ENCODE measurements around the gene RBP3. TPM values are rescaled to one million over a fixed set of nuclear protein-coding genes. Genes with fewer than 3 reads are reported as not detected.

RBP3 gene
- total RNA-seq, 1 donor from 2014 or later = not detected

DNA sequence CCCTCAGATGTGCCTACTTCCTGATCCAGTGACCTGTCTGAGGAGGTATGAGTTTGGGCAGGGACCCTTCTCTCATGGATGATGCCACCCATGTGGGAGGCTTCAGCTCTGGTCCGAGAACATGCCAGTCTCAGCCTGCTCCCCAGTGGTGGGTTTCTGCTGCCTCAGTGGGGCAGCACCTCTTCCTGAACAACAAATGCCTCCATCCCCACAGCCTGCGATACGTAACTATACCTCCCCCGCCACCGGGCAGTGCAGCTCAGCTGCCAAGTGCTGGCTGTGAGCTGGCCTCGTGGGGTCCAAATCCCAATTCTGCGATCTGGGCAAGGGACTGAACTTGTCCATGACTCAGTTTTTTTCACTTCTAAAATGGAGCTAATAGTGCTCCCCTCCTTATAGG, 45.1 kb upstream of the RBP3 start:
- TF ChIP-seq, protein P1, sequence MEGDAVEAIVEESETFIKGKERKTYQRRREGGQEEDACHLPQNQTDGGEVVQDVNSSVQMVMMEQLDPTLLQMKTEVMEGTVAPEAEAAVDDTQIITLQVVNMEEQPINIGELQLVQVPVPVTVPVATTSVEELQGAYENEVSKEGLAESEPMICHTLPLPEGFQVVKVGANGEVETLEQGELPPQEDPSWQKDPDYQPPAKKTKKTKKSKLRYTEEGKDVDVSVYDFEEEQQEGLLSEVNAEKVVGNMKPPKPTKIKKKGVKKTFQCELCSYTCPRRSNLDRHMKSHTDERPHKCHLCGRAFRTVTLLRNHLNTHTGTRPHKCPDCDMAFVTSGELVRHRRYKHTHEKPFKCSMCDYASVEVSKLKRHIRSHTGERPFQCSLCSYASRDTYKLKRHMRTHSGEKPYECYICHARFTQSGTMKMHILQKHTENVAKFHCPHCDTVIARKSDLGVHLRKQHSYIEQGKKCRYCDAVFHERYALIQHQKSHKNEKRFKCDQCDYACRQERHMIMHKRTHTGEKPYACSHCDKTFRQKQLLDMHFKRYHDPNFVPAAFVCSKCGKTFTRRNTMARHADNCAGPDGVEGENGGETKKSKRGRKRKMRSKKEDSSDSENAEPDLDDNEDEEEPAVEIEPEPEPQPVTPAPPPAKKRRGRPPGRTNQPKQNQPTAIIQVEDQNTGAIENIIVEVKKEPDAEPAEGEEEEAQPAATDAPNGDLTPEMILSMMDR (IDR thresholded peaks at IDR 0.05) = no peak
- no peak for DNase-seq
- H3K4me1 ChIP-seq = no peaks in the 10 kb centered on the region
- H3K9me3 ChIP-seq = no peaks in the 10 kb centered on the region
- H3K4me3 ChIP-seq = no peak overlapping the region
- H3K36me3 ChIP-seq = no peaks in the 10 kb centered on the region
- no peak overlapping the region for H3K27ac ChIP-seq
- H3K27me3 ChIP-seq = peaks cover 29% of the 10 kb centered on the region
- intact Hi-C loops (cut with DNase I) = no loop called here
- no peak for ATAC-seq

GRCh38 chr10:47303866-47304265, 44.3 kb upstream of the RBP3 start:
- TF ChIP-seq, protein P1 (IDR thresholded peaks at IDR 0.05) = no peak
- no peaks in the 10 kb centered on the region for H3K4me1 ChIP-seq
- ATAC-seq = no peak
- intact Hi-C loops (cut with DNase I) = no loop called here
- H3K27ac ChIP-seq = no peak overlapping the region
- no peaks in the 10 kb centered on the region for H3K9me3 ChIP-seq
- no peak overlapping the region for H3K4me3 ChIP-seq
- no peaks in the 10 kb centered on the region for H3K36me3 ChIP-seq
- H3K27me3 ChIP-seq = peaks cover 29% of the 10 kb centered on the region
- no peak for DNase-seq

DNA sequence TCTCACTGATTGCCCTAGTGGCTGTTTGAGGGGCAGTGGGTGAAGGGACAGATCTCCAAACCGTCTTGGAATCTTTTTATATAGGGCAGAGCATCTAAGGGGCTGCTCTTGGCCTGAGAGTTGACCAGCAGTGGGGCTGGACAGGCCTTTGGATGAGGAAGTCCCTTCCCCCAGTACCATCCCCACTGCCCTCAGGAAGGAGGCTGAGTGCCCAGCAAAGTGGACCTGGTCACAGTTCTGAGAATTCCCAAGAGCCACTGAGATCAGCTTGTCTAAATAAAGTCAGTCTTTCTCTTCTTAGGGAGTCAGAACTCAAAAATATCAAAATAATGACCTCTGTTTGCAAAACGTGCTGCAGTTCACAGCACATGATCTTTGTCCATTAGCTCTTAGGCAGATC, 42.6 kb upstream of the RBP3 start:
- H3K4me1 ChIP-seq = no peaks in the 10 kb centered on the region
- intact Hi-C loops (cut with DNase I) = no loop called here
- no peaks in the 10 kb centered on the region for H3K36me3 ChIP-seq
- peaks cover 17% of the 10 kb centered on the region for H3K27me3 ChIP-seq
- DNase-seq = no peak
- no peak for ATAC-seq
- TF ChIP-seq, protein P1 (IDR thresholded peaks at IDR 0.05) = no peak
- H3K27ac ChIP-seq = no peak overlapping the region
- no peaks in the 10 kb centered on the region for H3K9me3 ChIP-seq
- H3K4me3 ChIP-seq = no peak overlapping the region

- Histone ChIP-seq H3K27ac (no peak overlapping the region), H3K36me3 (no peaks in the 10 kb centered on the region), H3K4me3 (no peak overlapping the region), H3K4me1 (peaks cover 6% of the 10 kb centered on the region), H3K9me3 (no peaks in the 10 kb centered on the region), H3K27me3 (peaks cover 8% of the 10 kb centered on the region)
- TF ChIP-seq, protein P1 (IDR thresholded peaks at IDR 0.05) = no peak
- intact Hi-C loops (cut with DNase I) = no loop called here
- ATAC-seq (no peak), DNase-seq (no peak)
Measured at GRCh38 chr10:47306387-47307210, 41.6 kb upstream of the RBP3 start.

- Histone ChIP-seq H3K27ac (no peak overlapping the region), H3K4me1 (peaks cover 7% of the 10 kb centered on the region), H3K4me3 (no peak overlapping the region), H3K27me3 (peaks cover 6% of the 10 kb centered on the region), H3K9me3 (no peaks in the 10 kb centered on the region), H3K36me3 (no peaks in the 10 kb centered on the region)
- TF ChIP-seq, protein P1 (IDR thresholded peaks at IDR 0.05) = no peak
- intact Hi-C loops (cut with DNase I) = no loop called here
- no peak for ATAC-seq
- DNase-seq = no peak
Measured at GRCh38 chr10:47307381-47307780, 40.8 kb upstream of the RBP3 start.
